Epithelial cell of esophagus (primary cell): ENCODE data around the gene AP2M1.

Experiments
- DNase-seq: peaks from one replicate; pipeline ENCODE4 v3.0.0; 2010; ENCODE audit warnings: low read depth
- H3K4me3 ChIP-seq: 2 replicates; pipeline ENCODE4 v1.5.1; 2011; ENCODE audit warnings: mild to moderate bottlenecking, low read length, control low read depth
- CTCF ChIP-seq: IDR thresholded peaks from 2 replicates; pipeline ENCODE4 v1.5.1; 2011; ENCODE audit warnings: low read depth, mild to moderate bottlenecking, low read length, control low read depth, inconsistent platforms; ENCODE audit not compliant: insufficient read depth; ENCODE audit errors: missing control alignments

Gene AP2M1

GRCh38 chr3:184174646-184175492, at the start of gene AP2M1:
TSS of gene AP2M1 (plus strand) at chr3:184174855. CDS start at chr3:184176994, 2,139 bp downstream.
- peak; percentile 100 for DNase-seq
- TF ChIP-seq CTCF = no peak

GRCh38 chr3:184126006-184126405, 48.6 kb upstream of the AP2M1 start:
- H3K4me3 ChIP-seq = no peak overlapping the region
- TF ChIP-seq CTCF = no peak
- no peak for DNase-seq

More at GRCh38 chr3:184174646-184175492, at the start of gene AP2M1:
- H3K4me3 ChIP-seq = peak within 1 kb of the TSS; percentile 95

GRCh38 chr3:184129012-184129411, 45.6 kb upstream of the AP2M1 start:
- peak; percentile 49 for TF ChIP-seq CTCF
- peak; percentile 56 for DNase-seq
- no peak overlapping the region for H3K4me3 ChIP-seq

- TF ChIP-seq CTCF = no peak
- no peak for DNase-seq
- no peak overlapping the region for H3K4me3 ChIP-seq
Measured at GRCh38 chr3:184132945-184133344, 41.7 kb upstream of the AP2M1 start.

GRCh38 chr3:184133840-184134745, 40.6 kb upstream of the AP2M1 start:
- no peak for TF ChIP-seq CTCF
- H3K4me3 ChIP-seq = peak overlapping the region; percentile 99
- DNase-seq = peak; percentile 88

GRCh38 chr3:184134746-184135148, 39.9 kb upstream of the AP2M1 start:
- peak overlapping the region; percentile 99 for H3K4me3 ChIP-seq
- TF ChIP-seq CTCF = no peak
- DNase-seq = no peak
